GM21423 (cell line): ENCODE results near the gene SLC6A5.

Experiments
- ATAC-seq: cut with Tn5 transposase; IDR thresholded peaks from one replicate; pipeline ENCODE4 v1.9.1; 2021; ENCODE audit warnings: mild to moderate bottlenecking, moderate library complexity; ENCODE audit not compliant: unreplicated experiment

The SLC6A5 gene

GRCh38 chr11:20668844-20669819 lies 69.7 kb downstream of the SLC6A5 start, which contains the start of gene NELL1:
TSS of gene NELL1 (plus strand) at chr11:20669586.
- no peak for ATAC-seq

- ATAC-seq, result no peak
Measured at GRCh38 chr11:20669820-20670684, 70.6 kb downstream of the SLC6A5 start.

- ATAC-seq, result no peak
Measured at GRCh38 chr11:20670932-20671403, 71.6 kb downstream of the SLC6A5 start.

- ATAC-seq, result no peak
Measured at GRCh38 chr11:20671856-20672546, 72.6 kb downstream of the SLC6A5 start.

GRCh38 chr11:20672575-20672974 lies 73.2 kb downstream of the SLC6A5 start:
- ATAC-seq, result no peak

GRCh38 chr11:20676658-20677057 lies 77.2 kb downstream of the SLC6A5 start:
- no peak for ATAC-seq

GRCh38 chr11:20688761-20689160 lies 89.4 kb downstream of the SLC6A5 start:
- ATAC-seq, result no peak

GRCh38 chr11:20707876-20708275 lies 108.5 kb downstream of the SLC6A5 start:
- no peak for ATAC-seq
